Breast epithelium (tissue), 4 donors: ENCODE results near the gene SPATA25. TPM values are rescaled to one million over a fixed set of nuclear protein-coding genes. Genes with fewer than 3 reads are reported as not detected.
"Not testable (repeated sequence)": the region's sequence is repeated elsewhere in the genome, so short reads cannot be mapped to it uniquely, and the experiment has no call there.

Source experiments
- DNase-seq, 2 donors: peaks; one replicate each; pipeline ENCODE4 v3.0.0-alpha.2; 2019; ENCODE audit warnings: low spot score in 2 of 2
- H3K27ac ChIP-seq, 2 donors: fragments of 200-600 bp; sonication (generic) in 1 of 2; one replicate each; pipeline ENCODE4 v1.5.1; 2016 to 2019; ENCODE audit warnings: mild to moderate bottlenecking in 1 of 2
- H3K27me3 ChIP-seq, 2 donors: fragments of 200-600 bp; sonication (generic) in 1 of 2; one replicate each; pipeline versions ENCODE4 v1.5.1 to v1.6.0; 2017 to 2019; ENCODE audit warnings: control low read depth in 1 of 2, mild to moderate bottlenecking in 1 of 2
- H3K36me3 ChIP-seq: fragments of 200-600 bp; one replicate; pipeline ENCODE4 v1.5.1; 2019
- H3K4me1 ChIP-seq, 2 donors: fragments of 200-600 bp; sonication (generic); one replicate each; pipeline ENCODE4 v1.5.1; 2016 to 2019; ENCODE audit warnings: control low read depth in 1 of 2
- H3K4me3 ChIP-seq, 3 donors: fragments of 200-600 bp; sonication (generic); 1 replicate in 2 of 3; 2 replicates in 1 of 3; pipeline ENCODE4 v1.5.1; 2016 to 2019; ENCODE audit warnings: mild to moderate bottlenecking in 3 of 3, moderate library complexity in 2 of 3
- H3K9me3 ChIP-seq, 2 donors: fragments of 200-600 bp; sonication (generic) in 1 of 2; one replicate each; pipeline ENCODE4 v1.5.1; 2016 to 2019; ENCODE audit warnings: control low read depth in 1 of 2
- POLR2A ChIP-seq: fragments of 450-650 bp; IDR thresholded peaks from one replicate; pipeline ENCODE4 v1.6.1; 2016; ENCODE audit warnings: antibody characterized with exemption, mild to moderate bottlenecking, moderate library complexity
- POLR2AphosphoS5 ChIP-seq, 3 donors: sonication (generic); formaldehyde crosslinking; IDR thresholded peaks; one replicate each; pipeline ENCODE4 v1.6.1; 2017; ENCODE audit warnings: antibody characterized with exemption in 3 of 3
- intact Hi-C: fragments of 100-400 bp; cut with DNase I; formaldehyde crosslinking; loops from one replicate; pipeline ENCODE4 v1.15.1; 2023; ENCODE audit warnings: low total_unique reads
- total RNA-seq, 3 donors: library from RNA; depleted of rRNA; stranded (reverse); fragments of >200 nt; gene quantifications; one replicate each; pipeline ENCODE4 v1.1.0, GENCODE V29; 2016
- TF ChIP-seq, protein P1 (sequence below), 3 donors: fragments of 450-650 bp; IDR thresholded peaks; one replicate each; pipeline ENCODE4 v1.5.1; 2016 to 2017; ENCODE audit warnings: antibody characterized with exemption in 3 of 3, mild to moderate bottlenecking in 3 of 3, moderate library complexity in 3 of 3

SPATA25 gene
- total RNA-seq, 3 donors from 2014 or later: 3.4 to 3.9 (median 3.7) TPM

- DNase-seq: no peak
- H3K27ac ChIP-seq: no peak overlapping the region
- H3K4me3 ChIP-seq: no peak overlapping the region
- H3K36me3 ChIP-seq: no peaks in the 10 kb centered on the region
- intact Hi-C loops: no loop called here
- no peaks in the 10 kb centered on the region for H3K27me3 ChIP-seq
- no peaks in the 10 kb centered on the region for H3K4me1 ChIP-seq
- no peak for TF ChIP-seq POLR2A
- TF ChIP-seq, protein P1, sequence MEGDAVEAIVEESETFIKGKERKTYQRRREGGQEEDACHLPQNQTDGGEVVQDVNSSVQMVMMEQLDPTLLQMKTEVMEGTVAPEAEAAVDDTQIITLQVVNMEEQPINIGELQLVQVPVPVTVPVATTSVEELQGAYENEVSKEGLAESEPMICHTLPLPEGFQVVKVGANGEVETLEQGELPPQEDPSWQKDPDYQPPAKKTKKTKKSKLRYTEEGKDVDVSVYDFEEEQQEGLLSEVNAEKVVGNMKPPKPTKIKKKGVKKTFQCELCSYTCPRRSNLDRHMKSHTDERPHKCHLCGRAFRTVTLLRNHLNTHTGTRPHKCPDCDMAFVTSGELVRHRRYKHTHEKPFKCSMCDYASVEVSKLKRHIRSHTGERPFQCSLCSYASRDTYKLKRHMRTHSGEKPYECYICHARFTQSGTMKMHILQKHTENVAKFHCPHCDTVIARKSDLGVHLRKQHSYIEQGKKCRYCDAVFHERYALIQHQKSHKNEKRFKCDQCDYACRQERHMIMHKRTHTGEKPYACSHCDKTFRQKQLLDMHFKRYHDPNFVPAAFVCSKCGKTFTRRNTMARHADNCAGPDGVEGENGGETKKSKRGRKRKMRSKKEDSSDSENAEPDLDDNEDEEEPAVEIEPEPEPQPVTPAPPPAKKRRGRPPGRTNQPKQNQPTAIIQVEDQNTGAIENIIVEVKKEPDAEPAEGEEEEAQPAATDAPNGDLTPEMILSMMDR (IDR thresholded peaks at IDR 0.05): no peak
- no peak for TF ChIP-seq POLR2AphosphoS5 (IDR thresholded peaks at IDR 0.05)
- H3K9me3 ChIP-seq: no peaks in the 10 kb centered on the region
These were observed 14.8 kb upstream of the SPATA25 start for GRCh38 chr20:45902199-45902701.

DNA sequence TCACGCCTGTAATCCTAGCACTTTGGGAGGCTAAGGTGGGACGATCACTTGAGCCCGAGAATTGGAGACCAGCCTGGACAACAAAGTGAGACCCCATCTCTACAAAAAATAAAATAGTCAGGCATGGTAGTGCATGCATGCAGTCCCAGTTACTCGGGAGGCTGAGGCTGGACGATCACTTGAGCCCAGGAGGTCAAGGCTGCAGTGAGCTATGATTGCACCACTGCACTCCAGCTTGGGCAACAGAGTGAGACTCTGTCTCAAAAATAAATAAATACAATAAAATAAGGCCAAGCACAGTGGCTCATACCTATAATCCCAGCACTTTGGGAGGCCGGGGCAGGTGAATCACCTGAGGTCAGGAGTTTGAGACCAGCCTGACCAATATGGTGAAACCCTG is 13.9 kb upstream of the SPATA25 start:
- H3K4me3 ChIP-seq, H3K27me3 ChIP-seq, H3K27ac ChIP-seq, DNase-seq, intact Hi-C loops, H3K36me3 ChIP-seq, H3K9me3 ChIP-seq, H3K4me1 ChIP-seq: not testable (repeated sequence)

DNA sequence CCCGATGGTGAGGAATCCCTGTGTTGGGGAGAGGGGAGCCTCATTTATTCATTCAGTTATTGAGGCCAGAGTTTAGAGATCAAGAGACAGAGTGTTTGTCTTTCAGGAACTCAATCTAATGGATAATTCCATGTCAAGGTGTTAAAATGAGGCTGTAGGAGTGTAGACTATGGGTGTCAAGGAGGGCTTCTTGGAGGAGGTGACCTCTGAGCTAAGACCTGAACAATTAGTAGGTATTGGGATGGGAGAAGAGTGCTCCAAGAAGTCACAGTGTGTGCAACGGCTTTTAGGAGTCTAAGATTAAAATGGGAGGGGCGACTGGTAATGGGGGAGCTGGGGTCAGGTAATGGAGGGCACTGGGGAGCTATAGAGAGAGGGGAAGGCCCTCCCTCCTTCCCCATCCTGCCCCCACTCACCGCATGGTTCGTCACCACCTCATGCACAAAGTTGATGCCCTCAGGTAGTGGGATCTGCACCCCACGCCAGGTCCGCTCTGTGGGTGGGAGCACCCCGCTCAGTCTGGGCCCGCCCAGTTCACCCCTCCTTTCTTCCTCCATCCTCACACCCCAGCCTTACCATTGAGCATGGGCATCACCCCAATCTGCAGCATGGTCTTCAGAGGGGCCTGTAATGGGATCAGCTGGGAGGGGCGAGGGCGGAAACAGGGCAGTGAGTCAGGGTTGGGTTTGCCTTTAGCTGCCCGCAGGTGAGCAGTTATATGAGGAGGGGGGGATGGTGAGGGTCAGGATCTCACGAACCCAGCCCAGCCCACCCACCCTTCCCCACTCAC is 11.8 kb upstream of the SPATA25 start:
- intact Hi-C loops: no loop called here
- no peaks in the 10 kb centered on the region for H3K27me3 ChIP-seq
- no peaks in the 10 kb centered on the region for H3K36me3 ChIP-seq
- DNase-seq: no peak
- no peaks in the 10 kb centered on the region for H3K4me1 ChIP-seq
- no peak overlapping the region for H3K4me3 ChIP-seq
- no peak overlapping the region for H3K27ac ChIP-seq
- TF ChIP-seq POLR2A (no peak), POLR2AphosphoS5 (IDR thresholded peaks at IDR 0.05) (no peak)
- TF ChIP-seq, protein P1 (IDR thresholded peaks at IDR 0.05): no peak
- H3K9me3 ChIP-seq: no peaks in the 10 kb centered on the region

DNA sequence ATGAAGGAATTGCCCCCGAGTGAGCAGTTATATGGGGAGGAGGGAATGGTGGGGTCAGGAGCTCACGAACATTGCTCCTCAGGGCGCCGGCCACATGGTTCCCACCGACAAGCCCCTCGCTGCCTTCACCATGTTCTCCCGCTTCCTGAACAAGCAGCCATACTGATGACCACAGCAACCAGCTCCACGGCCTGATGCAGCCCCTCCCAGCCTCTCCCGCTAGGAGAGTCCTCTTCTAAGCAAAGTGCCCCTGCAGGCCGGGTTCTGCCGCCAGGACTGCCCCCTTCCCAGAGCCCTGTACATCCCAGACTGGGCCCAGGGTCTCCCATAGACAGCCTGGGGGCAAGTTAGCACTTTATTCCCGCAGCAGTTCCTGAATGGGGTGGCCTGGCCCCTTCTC is 10.9 kb upstream of the SPATA25 start:
- Histone ChIP-seq H3K27me3 (no peaks in the 10 kb centered on the region), H3K27ac (no peak overlapping the region), H3K4me3 (no peak overlapping the region), H3K4me1 (no peaks in the 10 kb centered on the region), H3K9me3 (no peaks in the 10 kb centered on the region), H3K36me3 (no peaks in the 10 kb centered on the region)
- DNase-seq: no peak
- TF ChIP-seq POLR2AphosphoS5 (IDR thresholded peaks at IDR 0.05): no peak
- TF ChIP-seq POLR2A: no peak
- TF ChIP-seq, protein P1 (IDR thresholded peaks at IDR 0.05): no peak
- intact Hi-C loops: no loop called here

- TF ChIP-seq, protein P1 (IDR thresholded peaks at IDR 0.05): no peak
- no peak for TF ChIP-seq POLR2AphosphoS5 (IDR thresholded peaks at IDR 0.05)
- TF ChIP-seq POLR2A: no peak
- Histone ChIP-seq H3K27ac (no peak overlapping the region), H3K4me3 (no peak overlapping the region), H3K36me3 (no peaks in the 10 kb centered on the region), H3K27me3 (no peaks in the 10 kb centered on the region), H3K4me1 (no peaks in the 10 kb centered on the region), H3K9me3 (no peaks in the 10 kb centered on the region)
- intact Hi-C loops: no loop called here
- no peak for DNase-seq
These were observed 10.3 kb upstream of the SPATA25 start for GRCh38 chr20:45897692-45898091.
